HG03139 (cell line): ENCODE measurements around the gene ANKFY1.
A peak's percentile ranks its signal among the peaks of the same experiment; 100 is the strongest.
"Not testable (repeated sequence)": the region's sequence is repeated elsewhere in the genome, so short reads cannot be mapped to it uniquely, and the experiment has no call there.

Source experiments
- ATAC-seq: cut with Tn5 transposase; IDR thresholded peaks from one replicate; pipeline ENCODE4 v1.9.1; 2021; ENCODE audit not compliant: unreplicated experiment

The ANKFY1 gene

GRCh38 chr17:4159761-4160160, 104.0 kb downstream of the ANKFY1 start:
- no peak for ATAC-seq

- no peak for ATAC-seq
Measured at GRCh38 chr17:4157618-4158333, 106.0 kb downstream of the ANKFY1 start.

- no peak for ATAC-seq
Measured at GRCh38 chr17:4156750-4157381, 106.9 kb downstream of the ANKFY1 start.

GRCh38 chr17:4155980-4156620, 107.7 kb downstream of the ANKFY1 start:
- ATAC-seq = no peak

DNA sequence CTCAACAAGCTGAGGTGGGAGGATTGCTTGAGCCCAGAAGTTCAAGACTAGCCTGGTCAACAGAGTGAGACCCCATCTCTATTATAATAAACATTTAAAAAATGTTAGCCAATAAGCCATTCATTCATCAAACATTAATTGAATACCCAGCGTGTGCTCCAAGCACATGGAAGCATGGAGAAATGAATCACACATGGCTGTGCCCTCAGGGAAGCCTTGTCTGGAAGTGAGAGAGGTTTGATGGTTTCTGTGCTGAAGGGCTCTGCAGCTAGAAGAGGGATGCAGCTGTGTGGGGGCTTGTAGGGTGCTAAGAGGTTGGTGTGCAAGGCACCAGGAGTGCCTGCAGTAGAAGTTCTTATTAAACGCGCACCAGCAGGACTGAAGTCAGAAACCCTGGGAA, 109.6 kb downstream of the ANKFY1 start:
- ATAC-seq = no peak

DNA sequence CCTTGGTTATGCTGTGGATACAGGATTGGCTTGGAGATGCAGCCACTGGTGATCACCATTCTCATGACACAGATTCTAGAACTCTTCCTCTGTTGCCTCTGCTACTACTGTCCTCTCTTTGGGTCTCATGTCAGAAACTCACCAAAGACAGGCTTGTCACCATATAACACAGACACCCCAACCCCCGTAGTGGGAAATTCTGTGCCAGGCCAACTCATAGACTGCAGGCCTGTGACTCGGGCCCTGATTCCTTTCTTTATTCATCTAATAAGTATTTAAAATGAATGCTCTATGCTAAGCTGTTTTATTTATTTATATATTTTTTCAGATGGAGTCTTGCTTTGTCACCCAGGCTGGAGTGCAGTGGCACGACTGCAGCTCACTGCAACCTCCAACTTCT, 111.3 kb downstream of the ANKFY1 start:
- ATAC-seq = no peak

DNA sequence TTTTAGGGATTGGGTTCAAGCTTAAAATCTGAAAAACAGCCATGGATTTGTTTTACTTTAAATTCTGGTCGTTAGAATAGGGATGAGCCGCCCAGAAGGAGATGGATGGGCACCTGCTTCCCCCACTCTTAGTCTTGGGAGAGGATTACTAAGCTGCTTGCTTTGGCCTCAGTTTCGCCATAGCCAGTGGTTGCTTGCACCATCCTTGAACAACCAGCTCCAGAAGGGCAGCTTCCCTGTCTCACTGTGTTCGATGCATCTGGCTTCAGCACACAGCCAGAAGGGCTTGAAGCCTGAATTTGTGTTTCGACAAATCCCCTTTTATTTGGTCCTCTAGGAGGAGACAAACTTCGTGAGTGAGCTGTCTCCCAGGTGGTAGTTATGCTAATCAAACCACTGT, 113.7 kb downstream of the ANKFY1 start:
- no peak for ATAC-seq

GRCh38 chr17:4148611-4149308, 115.0 kb downstream of the ANKFY1 start:
- ATAC-seq = no peak

DNA sequence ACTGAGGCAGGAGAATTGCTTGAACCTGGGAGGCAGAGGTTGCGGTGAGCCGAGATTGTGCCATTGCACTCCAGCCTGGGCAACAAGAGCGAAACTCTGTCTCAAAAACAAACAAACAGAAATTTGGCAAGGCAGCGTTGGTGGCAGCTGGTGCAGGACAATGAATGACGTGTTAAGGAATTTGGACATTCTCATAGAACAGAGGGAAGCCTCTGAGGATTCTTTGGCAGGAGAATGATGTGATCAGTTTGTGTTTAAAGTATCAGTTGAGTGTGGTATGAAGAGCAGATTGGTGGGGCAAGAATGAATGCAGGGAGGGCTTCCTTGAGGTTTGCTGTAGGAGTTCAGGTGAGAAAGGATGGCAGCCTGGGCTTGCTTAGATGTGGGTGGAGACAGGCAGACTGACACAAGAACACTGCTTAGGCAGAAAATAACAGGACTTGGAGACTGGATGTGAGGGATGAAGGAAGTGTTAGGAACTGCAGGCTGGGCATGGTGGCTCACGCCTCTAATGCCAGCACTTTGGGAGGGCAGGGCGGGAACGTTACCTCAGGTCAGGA, 115.9 kb downstream of the ANKFY1 start:
- no peak for ATAC-seq

GRCh38 chr17:4146641-4147040, 117.1 kb downstream of the ANKFY1 start:
- no peak for ATAC-seq

DNA sequence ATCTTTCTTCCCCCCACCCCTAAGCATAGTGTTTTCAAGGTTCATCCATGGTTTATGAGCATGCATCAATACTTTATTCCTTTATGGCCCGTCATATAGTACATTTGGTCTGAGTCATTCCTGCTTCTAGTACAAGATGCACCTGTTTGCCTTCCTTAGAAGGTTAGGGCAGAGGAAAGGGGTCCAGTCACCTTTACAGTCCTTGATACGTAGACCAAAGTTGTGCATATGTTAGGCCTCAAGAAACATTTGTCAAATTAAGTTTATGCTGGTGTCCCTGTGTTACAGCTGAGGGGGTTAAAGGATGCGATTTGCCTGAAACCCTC, 119.4 kb downstream of the ANKFY1 start:
- ATAC-seq = no peak

- peak; percentile 41 for ATAC-seq
Measured at GRCh38 chr17:4143563-4144421, 120.0 kb downstream of the ANKFY1 start.

DNA sequence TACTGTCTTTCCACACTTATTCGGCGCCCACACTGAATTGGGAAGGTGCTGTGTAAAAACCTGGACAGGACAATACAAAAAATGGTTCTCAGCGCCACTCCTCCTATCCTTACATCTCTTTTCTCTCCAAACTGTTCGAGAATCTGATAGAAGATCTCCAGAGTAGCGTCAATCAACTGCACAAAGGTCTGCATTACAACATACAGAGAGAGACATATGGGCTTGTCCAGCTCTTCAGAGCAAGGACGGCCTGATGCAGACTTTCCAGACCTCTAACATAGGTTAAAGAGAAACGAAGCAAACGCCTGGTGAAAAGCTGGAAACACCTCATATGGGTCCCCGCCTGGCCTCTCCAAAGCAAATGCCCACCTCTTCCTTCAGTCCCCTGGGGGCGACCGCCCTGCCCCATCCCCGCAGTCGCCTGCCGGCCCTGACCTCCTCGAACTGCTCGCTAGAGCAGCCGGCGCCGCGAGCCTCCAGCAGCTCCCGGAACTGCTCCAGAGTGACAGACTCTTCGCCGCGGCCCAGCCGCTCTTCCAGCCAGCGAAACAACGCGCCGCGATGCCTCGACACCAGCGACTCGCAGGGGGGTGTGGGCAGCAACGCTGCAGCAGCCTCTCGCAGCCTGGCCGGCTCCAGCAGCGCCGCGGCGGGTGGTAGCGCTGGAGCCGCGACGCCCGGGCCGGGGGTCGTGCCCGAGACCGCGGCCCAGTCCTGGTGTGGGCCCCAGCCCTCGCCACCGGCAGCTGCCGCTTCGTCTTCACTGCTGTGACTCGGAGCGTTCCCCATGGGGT, 121.5 kb downstream of the ANKFY1 start:
- peak; percentile 19 for ATAC-seq

GRCh38 chr17:4140125-4140524, 123.7 kb downstream of the ANKFY1 start:
- ATAC-seq = no peak

- ATAC-seq = not testable (repeated sequence)
Measured at GRCh38 chr17:4138906-4139526, 124.8 kb downstream of the ANKFY1 start.

GRCh38 chr17:4136373-4136772, 127.4 kb downstream of the ANKFY1 start:
- ATAC-seq = no peak

DNA sequence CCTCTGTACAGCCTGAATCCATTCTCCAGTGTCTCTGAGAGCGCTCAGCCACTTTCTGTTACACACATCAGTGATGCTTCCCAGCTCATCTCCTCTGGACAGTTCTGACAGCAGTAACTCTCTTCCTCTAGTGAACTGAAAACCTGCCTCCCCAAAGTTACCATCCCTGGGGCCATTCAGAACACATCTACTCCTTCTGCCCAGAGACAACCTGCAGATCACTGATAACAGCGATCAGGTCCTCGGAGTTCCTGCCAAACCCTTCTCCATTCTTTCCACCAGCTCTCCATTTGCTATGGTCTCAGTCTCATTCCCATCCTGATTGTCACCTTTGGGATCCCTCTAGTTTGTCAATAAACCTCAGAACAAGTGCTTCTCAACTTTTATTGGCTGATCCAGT, 128.3 kb downstream of the ANKFY1 start:
- ATAC-seq = no peak

DNA sequence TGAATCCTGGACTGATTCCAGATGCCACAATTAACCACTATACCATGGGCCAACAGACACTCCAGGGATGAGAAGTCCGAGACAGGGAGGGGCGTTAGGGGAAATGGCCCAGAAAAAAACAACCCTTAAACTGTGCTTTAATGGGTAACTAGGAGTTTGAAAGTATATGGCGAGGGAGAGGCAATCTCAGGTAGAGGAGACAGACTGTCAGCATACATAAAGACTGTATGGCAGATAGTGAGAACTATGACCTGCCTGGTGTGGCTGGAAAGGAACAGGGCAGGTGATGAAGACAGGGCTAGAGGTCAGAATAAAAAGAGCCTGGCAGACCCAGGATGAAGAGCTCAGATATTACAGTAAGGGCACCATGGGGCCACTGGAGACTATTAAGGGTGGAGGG, 129.1 kb downstream of the ANKFY1 start:
- ATAC-seq = no peak

GRCh38 chr17:4130715-4131114, 133.1 kb downstream of the ANKFY1 start:
- no peak for ATAC-seq
